ENCODE measurements around the gene IL10RB.
"Not testable (repeated sequence)": the region's sequence is repeated elsewhere in the genome, so short reads cannot be mapped to it uniquely, and the experiment has no call there.

DNA sequence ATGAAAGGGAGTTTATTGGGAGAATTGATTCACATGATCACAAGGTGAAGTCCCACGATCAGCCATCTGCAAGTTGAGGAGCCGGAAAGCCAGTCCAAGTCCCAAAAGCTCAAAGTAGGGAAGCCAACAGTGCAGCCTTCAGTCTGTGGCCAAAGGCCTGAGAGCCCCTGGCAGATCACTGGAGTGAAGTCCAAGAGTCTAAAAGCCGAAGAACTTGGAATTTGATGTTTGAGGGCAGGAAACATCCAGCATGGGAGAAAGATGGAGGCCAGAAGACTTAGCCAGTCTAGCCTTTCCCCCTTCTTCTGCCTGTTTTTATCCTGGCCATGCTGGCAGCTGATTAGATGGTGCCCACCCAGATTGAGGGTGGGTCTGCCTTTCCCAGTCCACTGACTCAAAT lies 40.8 kb upstream of the IL10RB start:
- not testable (repeated sequence) for TF ChIP-seq SUZ12 (IDR thresholded peaks at IDR 0.05; ENCODE audit: low read length); CTCF (IDR thresholded peaks at IDR 0.05; ENCODE audit: control extremely low read depth in 1 of 3, insufficient read depth in 1 of 3, low read depth in 1 of 3, low read length in 3 of 3)

Measured in H1 (cell line).